Activated CD8-positive, alpha-beta memory T cell treated with anti-CD3 and anti-CD28 coated beads, Interleukin-2, amount 50 U/mL, for 4 hours (primary cell): ENCODE results near the gene CASP2.

Experiments used
- DNase-seq: peaks from one replicate; pipeline ENCODE4 v3.0.0-alpha.2; 2020

The CASP2 gene

GRCh38 chr7:143341842-143342241, 53.7 kb downstream of the CASP2 start:
- DNase-seq, result no peak

GRCh38 chr7:143343596-143343995, 55.4 kb downstream of the CASP2 start:
- no peak for DNase-seq

GRCh38 chr7:143345428-143345900, 57.3 kb downstream of the CASP2 start:
- peak; percentile 65 for DNase-seq

- no peak for DNase-seq
Measured at GRCh38 chr7:143346018-143346417, 57.9 kb downstream of the CASP2 start.

- DNase-seq, result no peak
Measured at GRCh38 chr7:143347950-143348349, 59.8 kb downstream of the CASP2 start.

GRCh38 chr7:143351060-143351459, 62.9 kb downstream of the CASP2 start:
- no peak for DNase-seq

- no peak for DNase-seq
Measured at GRCh38 chr7:143351574-143351973, 63.4 kb downstream of the CASP2 start.

GRCh38 chr7:143352531-143353002, 64.4 kb downstream of the CASP2 start:
- no peak for DNase-seq

GRCh38 chr7:143354376-143354775, 66.2 kb downstream of the CASP2 start:
- DNase-seq, result no peak

GRCh38 chr7:143354965-143355364, 66.8 kb downstream of the CASP2 start:
- DNase-seq, result no peak

GRCh38 chr7:143355450-143356385, 67.6 kb downstream of the CASP2 start:
- DNase-seq, result no peak

GRCh38 chr7:143356414-143357050, 68.4 kb downstream of the CASP2 start:
- no peak for DNase-seq
